ENCODE measurements around the gene USP20.

Gene USP20

DNA sequence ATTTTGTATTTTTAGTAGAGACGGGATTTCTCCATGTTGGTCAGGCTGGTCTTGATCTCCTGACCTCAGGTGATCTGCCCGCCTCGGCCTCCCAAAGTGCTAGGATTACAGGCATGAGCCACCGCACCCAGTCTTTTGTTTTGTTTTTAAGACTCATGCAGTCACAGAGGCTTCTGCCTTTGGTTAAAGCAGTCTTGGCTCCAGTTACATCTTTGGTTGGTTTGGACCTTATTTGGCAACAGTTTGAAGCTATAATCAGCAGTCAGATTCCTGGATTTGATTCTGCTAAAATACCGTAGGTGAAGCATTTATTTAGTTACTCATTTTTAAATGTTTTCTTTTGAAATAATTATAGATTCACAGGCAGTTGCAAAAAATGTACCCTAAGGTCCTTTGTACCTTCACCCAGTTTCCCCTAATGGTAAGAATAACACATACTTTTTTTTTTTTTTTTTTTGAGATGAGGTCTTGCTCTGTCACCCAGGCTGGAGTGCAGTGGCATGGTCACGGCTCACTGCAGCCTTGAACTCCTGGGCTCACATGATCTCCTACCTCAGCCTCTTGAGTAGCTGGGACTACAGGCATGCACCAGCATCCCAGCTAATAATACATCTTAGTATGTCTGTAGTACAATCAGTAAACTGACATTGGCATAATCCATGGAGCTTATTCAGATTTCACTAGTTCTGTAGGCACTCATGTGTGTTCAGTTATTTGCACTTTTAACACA, 15.7 kb downstream of the USP20 start:
- Histone ChIP-seq H3K27me3 (ENCODE audit: low read length) (no peaks in the 10 kb centered on the region), H3F3A (ENCODE audit: insufficient read depth) (no peaks in the 10 kb centered on the region), H3K9me2 (replicated peaks; ENCODE audit: insufficient read depth, low read length) (no peaks in the 10 kb centered on the region), H3K4me3 (ENCODE audit: insufficient read depth, low read length, poor library complexity, severe bottlenecking) (no peak overlapping the region), H3K36me3 (ENCODE audit: low read length) (no peaks in the 10 kb centered on the region), H3K4me2 (ENCODE audit: low read depth, low read length, poor library complexity, severe bottlenecking) (no peak overlapping the region), H3K9me3 (ENCODE audit: insufficient read depth, low read length) (no peaks in the 10 kb centered on the region), H3K9ac (ENCODE audit: low read length) (no peak overlapping the region), H2AFZ (ENCODE audit: low read depth, low read length, severe bottlenecking) (no peak overlapping the region), H4K20me1 (ENCODE audit: low read depth, low read length) (no peaks in the 10 kb centered on the region), H3K79me2 (ENCODE audit: insufficient read depth, low read length) (no peaks in the 10 kb centered on the region), H3K27ac (ENCODE audit: low read depth, low read length) (no peak overlapping the region)
- TF ChIP-seq EZH2phosphoT487 (conservative IDR thresholded peaks at IDR 0.05; ENCODE audit: low read length) (no peak), CTCF (IDR thresholded peaks at IDR 0.05; ENCODE audit: insufficient read depth, low read length, poor library complexity, severe bottlenecking) (no peak)

GRCh38 chr9:129851821-129852220, 16.6 kb downstream of the USP20 start:
- Histone ChIP-seq H3K27me3 (ENCODE audit: low read length) (no peaks in the 10 kb centered on the region), H3K79me2 (ENCODE audit: insufficient read depth, low read length) (no peaks in the 10 kb centered on the region), H3K27ac (ENCODE audit: low read depth, low read length) (no peak overlapping the region), H3K4me2 (ENCODE audit: low read depth, low read length, poor library complexity, severe bottlenecking) (no peak overlapping the region), H4K20me1 (ENCODE audit: low read depth, low read length) (no peaks in the 10 kb centered on the region), H3K4me3 (ENCODE audit: insufficient read depth, low read length, poor library complexity, severe bottlenecking) (no peak overlapping the region), H2AFZ (ENCODE audit: low read depth, low read length, severe bottlenecking) (no peak overlapping the region), H3K36me3 (ENCODE audit: low read length) (no peaks in the 10 kb centered on the region), H3K9me2 (replicated peaks; ENCODE audit: insufficient read depth, low read length) (no peaks in the 10 kb centered on the region), H3K9ac (ENCODE audit: low read length) (no peak overlapping the region), H3K9me3 (ENCODE audit: insufficient read depth, low read length) (no peaks in the 10 kb centered on the region), H3F3A (ENCODE audit: insufficient read depth) (no peaks in the 10 kb centered on the region)
- TF ChIP-seq EZH2phosphoT487 (conservative IDR thresholded peaks at IDR 0.05; ENCODE audit: low read length) (no peak), CTCF (IDR thresholded peaks at IDR 0.05; ENCODE audit: insufficient read depth, low read length, poor library complexity, severe bottlenecking) (no peak)

GRCh38 chr9:129852579-129852978, 17.3 kb downstream of the USP20 start:
- no peak for TF ChIP-seq CTCF (IDR thresholded peaks at IDR 0.05; ENCODE audit: insufficient read depth, low read length, poor library complexity, severe bottlenecking)
- no peak for TF ChIP-seq EZH2phosphoT487 (conservative IDR thresholded peaks at IDR 0.05; ENCODE audit: low read length)
- Histone ChIP-seq H3K9ac (ENCODE audit: low read length) (no peak overlapping the region), H3K27me3 (ENCODE audit: low read length) (no peaks in the 10 kb centered on the region), H3K79me2 (ENCODE audit: insufficient read depth, low read length) (no peaks in the 10 kb centered on the region), H3K4me2 (ENCODE audit: low read depth, low read length, poor library complexity, severe bottlenecking) (no peak overlapping the region), H3K4me3 (ENCODE audit: insufficient read depth, low read length, poor library complexity, severe bottlenecking) (no peak overlapping the region), H3K36me3 (ENCODE audit: low read length) (no peaks in the 10 kb centered on the region), H4K20me1 (ENCODE audit: low read depth, low read length) (no peaks in the 10 kb centered on the region), H3K9me2 (replicated peaks; ENCODE audit: insufficient read depth, low read length) (no peaks in the 10 kb centered on the region), H2AFZ (ENCODE audit: low read depth, low read length, severe bottlenecking) (no peak overlapping the region), H3F3A (ENCODE audit: insufficient read depth) (no peaks in the 10 kb centered on the region), H3K9me3 (ENCODE audit: insufficient read depth, low read length) (no peaks in the 10 kb centered on the region), H3K27ac (ENCODE audit: low read depth, low read length) (no peak overlapping the region)

Data from SU-DHL-6 (cell line).